ENCODE results near the gene GPR18.

DNA sequence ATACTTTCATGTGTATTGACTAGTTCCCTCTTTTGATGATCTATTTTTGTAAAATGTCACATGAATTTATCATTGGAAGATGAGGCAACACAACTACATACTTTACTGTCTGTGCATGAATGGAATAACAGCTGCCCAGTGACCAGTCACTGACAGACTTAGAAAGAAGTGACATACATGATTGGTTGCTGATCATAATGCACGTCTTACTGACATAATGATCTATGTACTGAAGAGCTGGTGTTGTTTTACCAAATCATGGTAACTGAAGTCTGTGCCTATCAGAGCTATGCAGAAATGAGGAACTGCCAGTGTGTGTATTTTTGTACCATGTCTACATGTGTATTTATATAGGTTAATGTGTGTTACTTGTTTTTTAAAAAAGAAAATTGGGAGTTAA is 26.5 kb downstream of the GPR18 start:
- TF ChIP-seq, protein P1, sequence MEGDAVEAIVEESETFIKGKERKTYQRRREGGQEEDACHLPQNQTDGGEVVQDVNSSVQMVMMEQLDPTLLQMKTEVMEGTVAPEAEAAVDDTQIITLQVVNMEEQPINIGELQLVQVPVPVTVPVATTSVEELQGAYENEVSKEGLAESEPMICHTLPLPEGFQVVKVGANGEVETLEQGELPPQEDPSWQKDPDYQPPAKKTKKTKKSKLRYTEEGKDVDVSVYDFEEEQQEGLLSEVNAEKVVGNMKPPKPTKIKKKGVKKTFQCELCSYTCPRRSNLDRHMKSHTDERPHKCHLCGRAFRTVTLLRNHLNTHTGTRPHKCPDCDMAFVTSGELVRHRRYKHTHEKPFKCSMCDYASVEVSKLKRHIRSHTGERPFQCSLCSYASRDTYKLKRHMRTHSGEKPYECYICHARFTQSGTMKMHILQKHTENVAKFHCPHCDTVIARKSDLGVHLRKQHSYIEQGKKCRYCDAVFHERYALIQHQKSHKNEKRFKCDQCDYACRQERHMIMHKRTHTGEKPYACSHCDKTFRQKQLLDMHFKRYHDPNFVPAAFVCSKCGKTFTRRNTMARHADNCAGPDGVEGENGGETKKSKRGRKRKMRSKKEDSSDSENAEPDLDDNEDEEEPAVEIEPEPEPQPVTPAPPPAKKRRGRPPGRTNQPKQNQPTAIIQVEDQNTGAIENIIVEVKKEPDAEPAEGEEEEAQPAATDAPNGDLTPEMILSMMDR (IDR thresholded peaks at IDR 0.05): no peak
- TF ChIP-seq ZFX (IDR thresholded peaks at IDR 0.05; ENCODE audit: borderline replicate concordance): no peak
